Progenitor cell of endocrine pancreas (in vitro differentiated cells): ENCODE results near the gene BMP7. TPM values are rescaled to one million over a fixed set of nuclear protein-coding genes. Genes with fewer than 3 reads are reported as not detected.

ENCODE experiments used
- DNase-seq: peaks from one replicate; pipeline ENCODE4 v3.0.0; 2021; ENCODE audit warnings: low spot score; ENCODE audit not compliant: unreplicated experiment
- H3K27ac Mint-ChIP-seq: 2 replicates; pipeline ENCODE4 v1.8.0; 2021; ENCODE audit warnings: mild to moderate bottlenecking, moderate library complexity, mixed read lengths
- H3K27me3 Mint-ChIP-seq: 2 replicates; pipeline ENCODE4 v1.8.0; 2021; ENCODE audit warnings: mixed read lengths
- H3K36me3 Mint-ChIP-seq: 2 replicates; pipeline ENCODE4 v1.8.0; 2022; ENCODE audit warnings: mixed read lengths; ENCODE audit not compliant: insufficient read depth
- H3K4me1 Mint-ChIP-seq: 2 replicates; pipeline ENCODE4 v1.8.0; 2021; ENCODE audit warnings: low read depth, mixed read lengths
- H3K4me3 Mint-ChIP-seq: 2 replicates; pipeline ENCODE4 v1.8.0; 2021; ENCODE audit warnings: low read depth, mild to moderate bottlenecking, moderate library complexity, mixed read lengths
- H3K9me3 Mint-ChIP-seq: 2 replicates; pipeline ENCODE4 v1.8.0; 2021; ENCODE audit warnings: low read depth, mixed read lengths
- CTCF ChIP-seq: fragments of 200-600 bp; sonication (generic); IDR thresholded peaks from one replicate; pipeline ENCODE4 v1.5.0; 2021; ENCODE audit warnings: antibody characterized with exemption, mild to moderate bottlenecking; ENCODE audit not compliant: unreplicated experiment
- total RNA-seq: library from RNA; stranded (reverse); gene quantifications from 2 replicates; pipeline ENCODE4 v1.2.1, GENCODE V29; 2021

Gene BMP7
- total RNA-seq, 1 donor from 2014 or later: 35.4 TPM

GRCh38 chr20:57197352-57198131 lies 68.9 kb downstream of the BMP7 start:
- H3K36me3 Mint-ChIP-seq: peaks cover 5% of the 10 kb centered on the region

GRCh38 chr20:57195469-57196100 lies 70.9 kb downstream of the BMP7 start:
- no peak for DNase-seq
- H3K9me3 Mint-ChIP-seq: no peaks in the 10 kb centered on the region
- no peaks in the 10 kb centered on the region for H3K27me3 Mint-ChIP-seq
- no peaks in the 10 kb centered on the region for H3K4me1 Mint-ChIP-seq
- no peak overlapping the region for H3K4me3 Mint-ChIP-seq
- no peak overlapping the region for H3K27ac Mint-ChIP-seq
- H3K36me3 Mint-ChIP-seq: peaks cover 8% of the 10 kb centered on the region
- TF ChIP-seq CTCF: no peak

More at GRCh38 chr20:57197352-57198131, 68.9 kb downstream of the BMP7 start:
- no peak for TF ChIP-seq CTCF
- H3K27me3 Mint-ChIP-seq: no peaks in the 10 kb centered on the region
- DNase-seq: no peak
- H3K9me3 Mint-ChIP-seq: no peaks in the 10 kb centered on the region
- H3K4me1 Mint-ChIP-seq: no peaks in the 10 kb centered on the region
- H3K4me3 Mint-ChIP-seq: no peak overlapping the region
- no peak overlapping the region for H3K27ac Mint-ChIP-seq

GRCh38 chr20:57195023-57195422 lies 71.4 kb downstream of the BMP7 start:
- peaks cover 9% of the 10 kb centered on the region for H3K36me3 Mint-ChIP-seq
- H3K4me1 Mint-ChIP-seq: no peaks in the 10 kb centered on the region
- no peak overlapping the region for H3K4me3 Mint-ChIP-seq
- no peaks in the 10 kb centered on the region for H3K9me3 Mint-ChIP-seq
- TF ChIP-seq CTCF: no peak
- DNase-seq: no peak
- H3K27me3 Mint-ChIP-seq: no peaks in the 10 kb centered on the region
- H3K27ac Mint-ChIP-seq: no peak overlapping the region

- no peak overlapping the region for H3K4me3 Mint-ChIP-seq
- H3K27ac Mint-ChIP-seq: no peak overlapping the region
- TF ChIP-seq CTCF: no peak
- no peaks in the 10 kb centered on the region for H3K4me1 Mint-ChIP-seq
- no peaks in the 10 kb centered on the region for H3K9me3 Mint-ChIP-seq
- H3K36me3 Mint-ChIP-seq: peaks cover 14% of the 10 kb centered on the region
- no peaks in the 10 kb centered on the region for H3K27me3 Mint-ChIP-seq
- DNase-seq: no peak
Observed at GRCh38 chr20:57194154-57194553, 72.3 kb downstream of the BMP7 start.

GRCh38 chr20:57193094-57193493 lies 73.3 kb downstream of the BMP7 start:
- TF ChIP-seq CTCF: no peak
- H3K36me3 Mint-ChIP-seq: peaks cover 14% of the 10 kb centered on the region
- H3K4me3 Mint-ChIP-seq: no peak overlapping the region
- H3K9me3 Mint-ChIP-seq: no peaks in the 10 kb centered on the region
- H3K4me1 Mint-ChIP-seq: no peaks in the 10 kb centered on the region
- no peaks in the 10 kb centered on the region for H3K27me3 Mint-ChIP-seq
- no peak overlapping the region for H3K27ac Mint-ChIP-seq
- DNase-seq: no peak
